PFSK-1 (cell line): ENCODE measurements around the gene ABITRAM.

Experiments
- TAF1 ChIP-seq: IDR thresholded peaks from 2 replicates; pipeline ENCODE4 v1.6.1; 2012; ENCODE audit warnings: low read length, control low read depth, borderline replicate concordance; ENCODE audit not compliant: insufficient read depth
- TF ChIP-seq, protein P1 (sequence below), 2 experiments: IDR thresholded peaks; 2 replicates each; pipeline versions ENCODE4 v1.6.1 to v1.8.0; 2011 to 2012; ENCODE audit warnings: low read depth in 2 of 2, low read length in 2 of 2, control low read depth in 1 of 2, inconsistent platforms in 1 of 2, mild to moderate bottlenecking in 1 of 2, moderate library complexity in 1 of 2; ENCODE audit not compliant: insufficient read depth in 1 of 2

- TF ChIP-seq, protein P1, sequence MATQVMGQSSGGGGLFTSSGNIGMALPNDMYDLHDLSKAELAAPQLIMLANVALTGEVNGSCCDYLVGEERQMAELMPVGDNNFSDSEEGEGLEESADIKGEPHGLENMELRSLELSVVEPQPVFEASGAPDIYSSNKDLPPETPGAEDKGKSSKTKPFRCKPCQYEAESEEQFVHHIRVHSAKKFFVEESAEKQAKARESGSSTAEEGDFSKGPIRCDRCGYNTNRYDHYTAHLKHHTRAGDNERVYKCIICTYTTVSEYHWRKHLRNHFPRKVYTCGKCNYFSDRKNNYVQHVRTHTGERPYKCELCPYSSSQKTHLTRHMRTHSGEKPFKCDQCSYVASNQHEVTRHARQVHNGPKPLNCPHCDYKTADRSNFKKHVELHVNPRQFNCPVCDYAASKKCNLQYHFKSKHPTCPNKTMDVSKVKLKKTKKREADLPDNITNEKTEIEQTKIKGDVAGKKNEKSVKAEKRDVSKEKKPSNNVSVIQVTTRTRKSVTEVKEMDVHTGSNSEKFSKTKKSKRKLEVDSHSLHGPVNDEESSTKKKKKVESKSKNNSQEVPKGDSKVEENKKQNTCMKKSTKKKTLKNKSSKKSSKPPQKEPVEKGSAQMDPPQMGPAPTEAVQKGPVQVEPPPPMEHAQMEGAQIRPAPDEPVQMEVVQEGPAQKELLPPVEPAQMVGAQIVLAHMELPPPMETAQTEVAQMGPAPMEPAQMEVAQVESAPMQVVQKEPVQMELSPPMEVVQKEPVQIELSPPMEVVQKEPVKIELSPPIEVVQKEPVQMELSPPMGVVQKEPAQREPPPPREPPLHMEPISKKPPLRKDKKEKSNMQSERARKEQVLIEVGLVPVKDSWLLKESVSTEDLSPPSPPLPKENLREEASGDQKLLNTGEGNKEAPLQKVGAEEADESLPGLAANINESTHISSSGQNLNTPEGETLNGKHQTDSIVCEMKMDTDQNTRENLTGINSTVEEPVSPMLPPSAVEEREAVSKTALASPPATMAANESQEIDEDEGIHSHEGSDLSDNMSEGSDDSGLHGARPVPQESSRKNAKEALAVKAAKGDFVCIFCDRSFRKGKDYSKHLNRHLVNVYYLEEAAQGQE (IDR thresholded peaks at IDR 0.05; ENCODE audit: insufficient read depth in 1 of 2, low read depth in 2 of 2, low read length in 2 of 2), result no peak
- no peak for TF ChIP-seq TAF1
Measured at GRCh38 chr9:108885643-108886348, 48.4 kb upstream of the ABITRAM start.
